WI38 (cell line): ENCODE data around the gene FBXL15.

ENCODE experiments used
- H3K4me3 ChIP-seq: 2 replicates; pipeline ENCODE4 v1.5.1; 2011; ENCODE audit warnings: low read depth, mild to moderate bottlenecking, control low read depth, low read length
- CTCF ChIP-seq: IDR thresholded peaks from 2 replicates; pipeline ENCODE4 v1.5.1; 2012; ENCODE audit warnings: low read depth, mild to moderate bottlenecking, control low read depth, low read length

FBXL15 gene

GRCh38 chr10:102413053-102413705 is 7.5 kb upstream of the FBXL15 start:
- H3K4me3 ChIP-seq, result no peak overlapping the region
- TF ChIP-seq CTCF, result no peak

GRCh38 chr10:102413806-102414561 is 6.7 kb upstream of the FBXL15 start:
- no peak for TF ChIP-seq CTCF
- no peak overlapping the region for H3K4me3 ChIP-seq

- TF ChIP-seq CTCF, result no peak
- H3K4me3 ChIP-seq, result no peak overlapping the region
Observed at GRCh38 chr10:102414749-102415148, 5.9 kb upstream of the FBXL15 start.

- no peak for TF ChIP-seq CTCF
- H3K4me3 ChIP-seq, result no peak overlapping the region
Observed at GRCh38 chr10:102416283-102416682, 4.4 kb upstream of the FBXL15 start.

GRCh38 chr10:102416695-102417094 is 3.9 kb upstream of the FBXL15 start:
- TF ChIP-seq CTCF, result no peak
- H3K4me3 ChIP-seq, result no peak overlapping the region

GRCh38 chr10:102418622-102419268 is 1.9 kb upstream of the FBXL15 start, which contains the start of gene PSD:
Gene PSD (minus strand): TSS chr10:102418785. CDS start chr10:102417038, 1,747 bp downstream.
- H3K4me3 ChIP-seq, result peak within 1 kb of the TSS; percentile 90
- TF ChIP-seq CTCF, result no peak
